GM19099 (cell line): Measurements from ENCODE around the gene CAMK1.

Source experiments
- POLR2A ChIP-seq: IDR thresholded peaks from 3 replicates; pipeline ENCODE4 v1.6.1; 2011; ENCODE audit warnings: low read depth; ENCODE audit not compliant: insufficient read length; ENCODE audit errors: extremely low read depth

CAMK1 gene

DNA sequence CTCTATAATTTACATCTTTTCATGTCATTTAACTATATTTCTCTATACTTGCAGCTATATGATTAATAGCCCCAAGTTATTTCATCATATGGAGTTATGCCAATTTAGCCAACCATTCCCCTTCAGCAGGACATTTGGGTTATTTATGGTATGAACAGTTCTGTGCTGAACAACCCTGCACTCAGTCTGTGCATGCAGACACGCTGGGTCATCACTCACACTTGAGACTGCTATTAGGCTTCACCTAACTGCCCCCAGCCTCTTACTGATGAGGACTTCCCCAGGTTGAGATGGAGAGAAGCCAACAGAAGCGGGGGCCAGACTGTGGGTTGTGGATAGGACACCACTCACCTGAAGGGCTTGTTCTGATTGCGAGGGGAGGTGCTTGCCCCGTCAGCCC is 15.2 kb upstream of the CAMK1 start:
- TF ChIP-seq POLR2A, result no peak

DNA sequence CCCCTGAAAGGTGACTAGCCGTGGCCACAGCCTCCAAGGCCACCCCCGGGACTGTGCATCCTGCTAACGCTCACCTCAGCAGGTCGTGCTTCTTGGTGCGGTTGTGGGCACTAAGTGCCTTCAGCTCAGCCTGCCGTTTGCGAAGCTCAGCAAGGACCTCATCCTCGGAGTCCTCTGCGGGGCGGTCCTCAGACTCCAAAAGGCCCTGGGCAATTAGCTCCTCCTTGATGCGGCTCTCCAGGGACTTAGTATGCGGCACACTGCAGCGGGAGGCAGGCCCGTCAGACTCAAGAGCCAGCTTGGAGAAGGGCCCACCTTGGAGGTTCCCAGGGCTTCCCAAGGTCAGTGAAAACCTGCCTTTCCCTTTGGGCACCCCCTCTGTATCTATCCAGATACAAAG is 14.2 kb upstream of the CAMK1 start:
- TF ChIP-seq POLR2A, result no peak

DNA sequence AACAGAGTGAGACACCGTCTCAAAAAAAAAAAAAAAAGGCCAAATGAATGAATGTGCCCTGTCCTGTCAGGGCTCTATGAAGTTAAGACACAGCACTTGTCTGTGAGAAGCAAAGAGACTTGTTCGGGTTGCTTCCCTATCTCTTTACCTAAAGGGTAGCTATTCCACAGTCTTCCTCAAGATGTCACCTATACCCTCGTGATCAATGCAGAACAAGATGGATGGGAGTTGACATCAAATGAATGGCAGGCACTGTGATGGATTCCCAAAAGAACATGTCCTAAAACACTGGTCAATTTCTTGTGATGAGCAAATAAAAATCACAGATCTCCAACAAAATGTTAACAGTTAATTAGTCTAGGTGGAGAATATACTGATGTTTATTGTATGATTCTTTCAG is 13.0 kb upstream of the CAMK1 start:
- TF ChIP-seq POLR2A, result no peak

DNA sequence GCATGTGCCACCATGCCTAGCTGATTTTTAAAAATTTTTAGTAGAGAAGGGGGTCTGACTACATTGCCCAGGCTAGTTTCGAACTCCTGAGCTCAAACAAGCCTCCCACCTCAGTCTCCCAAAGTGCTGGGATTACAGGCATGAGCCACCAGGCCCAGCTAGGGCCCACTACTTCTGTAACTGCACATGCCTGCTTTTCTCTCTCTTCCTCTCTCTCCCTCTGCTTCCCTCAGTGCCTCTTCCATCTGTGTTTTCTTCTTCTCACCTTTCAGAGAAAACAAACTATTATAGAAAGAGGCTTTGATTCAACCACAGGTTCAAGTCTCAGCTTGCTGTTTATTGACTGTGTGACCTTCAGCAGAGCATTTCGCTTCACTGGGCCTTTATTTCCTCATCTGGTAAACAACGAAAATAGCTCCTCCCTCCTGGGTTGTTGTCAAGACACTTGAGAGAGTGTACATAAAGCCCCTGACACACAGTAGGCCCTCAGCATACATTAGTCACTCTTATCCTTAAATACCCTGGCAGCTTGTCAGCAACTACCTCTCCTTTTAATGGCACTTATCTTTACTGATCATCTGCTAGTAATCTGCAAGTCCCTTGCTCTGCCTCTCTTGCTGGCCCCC is 12.3 kb upstream of the CAMK1 start:
- TF ChIP-seq POLR2A, result no peak

DNA sequence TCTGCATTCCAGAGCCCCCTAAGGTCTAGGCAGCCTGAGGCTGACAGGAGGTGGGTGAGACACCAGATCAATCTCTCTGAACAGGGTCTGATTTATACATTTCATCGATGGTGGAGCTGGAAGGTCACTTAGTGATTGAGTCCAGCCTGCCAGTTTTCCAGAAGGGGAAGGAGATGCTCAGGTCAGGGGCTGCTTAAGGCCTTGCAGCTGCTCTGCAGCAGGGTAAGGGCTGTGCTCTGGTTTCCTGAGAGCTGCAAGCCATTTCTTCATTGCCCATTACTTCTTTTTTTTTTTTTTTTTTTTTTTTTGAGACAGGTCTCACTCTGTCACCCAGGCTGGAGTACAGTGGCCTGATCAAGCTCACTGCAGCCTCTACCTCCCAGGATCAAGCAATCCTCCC is 11.8 kb upstream of the CAMK1 start:
- no peak for TF ChIP-seq POLR2A

DNA sequence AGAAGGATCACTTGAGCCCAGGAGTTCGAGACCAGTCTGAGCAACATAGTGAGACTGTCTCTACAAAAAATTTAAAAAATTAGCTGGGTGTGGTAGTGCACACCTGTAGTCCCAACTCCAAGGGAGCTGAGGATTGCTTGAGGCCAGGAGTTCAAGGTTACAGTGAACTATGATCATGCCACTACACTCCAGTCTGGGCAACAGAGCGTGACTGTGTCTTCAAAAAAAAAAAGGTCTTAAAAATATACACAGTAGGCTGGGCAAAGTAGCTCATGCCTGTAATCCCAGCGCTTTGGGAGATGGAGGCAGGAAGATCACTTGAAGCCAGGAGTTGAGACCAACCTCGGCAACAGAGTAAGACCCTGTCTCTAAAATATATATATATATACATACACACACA is 11.2 kb upstream of the CAMK1 start:
- no peak for TF ChIP-seq POLR2A

DNA sequence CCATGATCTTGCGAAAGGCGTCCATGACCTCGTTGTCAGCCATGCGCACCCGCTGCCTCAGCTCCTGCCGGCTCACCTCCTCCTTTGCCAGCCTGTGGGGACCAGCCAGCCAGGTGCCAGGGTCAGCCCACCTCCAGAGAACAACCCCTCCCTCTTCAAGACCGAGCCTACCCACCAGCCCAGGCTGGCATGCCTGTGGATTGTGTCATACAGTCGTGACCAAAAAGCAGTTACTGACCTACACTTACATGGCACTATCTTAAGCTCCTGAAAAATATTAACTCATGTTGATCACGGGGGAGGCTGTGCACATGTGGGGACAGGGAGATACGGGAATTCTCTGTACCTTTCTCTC is 10.7 kb upstream of the CAMK1 start:
- no peak for TF ChIP-seq POLR2A

DNA sequence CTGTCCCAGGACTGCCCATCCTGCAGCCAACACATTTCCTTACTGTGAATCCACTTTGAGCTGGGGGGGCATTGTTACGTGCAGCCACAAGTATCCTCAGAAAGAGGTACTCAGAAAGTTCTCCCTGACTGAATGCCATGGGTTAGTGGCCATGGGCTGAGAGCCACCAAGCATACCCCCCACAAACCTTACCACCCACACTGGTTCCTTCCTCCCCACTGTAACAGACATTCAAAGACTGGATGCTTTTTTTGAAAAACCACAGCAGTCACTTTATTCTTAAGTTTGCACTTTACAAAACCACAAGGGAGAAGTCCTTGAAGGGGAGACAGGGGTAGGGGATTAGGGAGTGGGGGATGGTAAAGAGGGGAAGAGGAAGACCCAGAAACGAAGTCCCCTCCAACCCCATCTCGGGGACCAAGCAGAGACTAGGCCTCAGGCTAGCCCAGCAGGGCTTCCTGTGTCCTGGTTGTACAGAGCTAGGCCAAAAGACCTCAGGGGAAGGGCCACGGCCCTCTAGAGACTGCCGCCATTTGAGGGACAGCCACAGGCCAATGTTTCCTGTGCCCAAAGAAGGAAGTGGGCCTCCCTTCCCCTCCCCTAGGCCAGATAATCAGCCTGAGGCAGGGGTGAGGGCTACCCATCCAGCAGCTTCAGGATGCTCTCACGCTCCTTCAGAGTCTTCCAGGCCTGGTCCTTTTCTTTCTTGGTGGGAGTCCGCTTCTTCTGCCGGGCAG is 10.1 kb upstream of the CAMK1 start:
- no peak for TF ChIP-seq POLR2A

DNA sequence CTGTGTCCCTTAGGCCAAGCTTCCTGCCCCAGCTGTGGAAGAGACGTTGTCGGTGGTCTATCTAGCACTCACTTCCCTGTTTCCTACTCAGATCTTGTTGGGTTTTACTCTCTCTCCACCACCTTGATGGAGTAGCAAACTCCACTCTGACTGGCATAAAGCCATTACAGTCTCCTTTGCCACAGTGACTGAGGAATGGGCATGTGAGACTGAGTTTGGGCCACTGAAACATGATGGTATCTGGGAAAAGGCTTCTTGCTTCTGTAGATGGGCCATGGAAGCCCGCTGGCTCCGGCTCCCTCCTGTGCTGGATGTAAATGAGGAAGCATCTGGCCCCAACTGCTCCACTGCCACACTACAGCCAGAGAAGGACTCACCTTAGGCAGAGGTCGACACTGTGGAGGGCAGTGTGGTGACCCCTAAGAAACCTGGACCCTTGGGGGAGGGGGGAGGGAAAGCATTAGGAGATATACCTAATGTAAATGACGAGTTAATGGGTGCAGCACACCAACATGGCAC is 9.4 kb upstream of the CAMK1 start:
- TF ChIP-seq POLR2A, result no peak

DNA sequence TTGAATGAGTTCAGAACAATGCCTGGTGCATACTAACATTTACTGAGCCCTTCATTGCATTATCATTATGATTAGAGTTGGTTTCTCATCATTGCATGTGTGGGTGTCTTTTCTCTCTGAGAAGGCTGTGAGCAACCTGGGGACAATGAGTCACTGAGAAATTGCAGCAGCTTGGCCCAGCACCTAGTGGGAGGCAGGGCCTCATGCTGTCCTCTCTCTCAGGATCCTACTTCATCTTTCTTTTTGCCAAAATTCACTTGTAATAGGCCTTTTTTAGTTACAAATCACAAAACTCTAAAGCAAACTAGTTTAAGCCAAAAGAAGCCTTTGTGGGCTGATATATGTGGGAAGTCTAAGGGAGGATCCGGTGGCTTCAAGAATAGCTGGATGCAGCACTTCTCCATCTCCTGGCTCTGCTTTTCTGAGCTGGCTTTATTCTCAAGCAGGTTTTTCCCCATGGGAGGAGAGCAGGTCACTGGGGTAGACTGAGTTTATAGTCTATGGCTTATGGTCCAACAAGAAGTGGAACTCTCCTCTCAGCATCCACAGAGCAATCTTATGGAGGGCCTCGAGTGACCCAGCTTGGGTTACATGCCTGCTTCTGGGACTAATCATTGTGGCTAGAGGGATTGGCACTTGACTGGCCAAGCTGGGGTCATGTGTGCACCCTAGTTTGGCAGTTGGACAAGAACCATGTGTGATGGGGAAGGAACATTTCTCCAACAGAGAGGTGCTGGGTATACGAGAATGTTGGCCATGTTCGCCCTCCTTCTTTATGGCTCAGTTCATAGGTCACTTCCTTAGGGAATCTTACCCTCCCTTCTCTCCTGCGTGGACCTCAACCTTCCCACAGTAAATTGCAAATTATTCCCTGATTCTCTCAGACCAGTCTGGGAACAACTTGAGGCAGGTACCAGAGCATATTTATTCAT is 8.7 kb upstream of the CAMK1 start:
- TF ChIP-seq POLR2A, result no peak

DNA sequence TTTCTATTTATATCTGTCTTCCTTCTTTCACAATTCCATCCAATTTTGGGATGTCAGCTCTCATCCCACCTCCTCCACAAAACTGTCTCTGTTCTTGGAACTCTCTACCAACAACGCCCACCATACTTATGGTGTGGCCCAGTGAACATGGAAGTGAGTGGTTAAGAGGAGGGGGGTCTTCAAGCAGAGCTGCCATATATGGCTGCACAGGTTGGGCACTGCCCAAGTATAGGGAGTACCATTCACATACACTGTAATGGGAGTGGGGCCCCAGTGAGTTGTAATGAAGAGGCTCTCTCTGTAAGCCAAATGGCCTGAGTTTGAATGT is 7.9 kb upstream of the CAMK1 start:
- TF ChIP-seq POLR2A, result no peak

DNA sequence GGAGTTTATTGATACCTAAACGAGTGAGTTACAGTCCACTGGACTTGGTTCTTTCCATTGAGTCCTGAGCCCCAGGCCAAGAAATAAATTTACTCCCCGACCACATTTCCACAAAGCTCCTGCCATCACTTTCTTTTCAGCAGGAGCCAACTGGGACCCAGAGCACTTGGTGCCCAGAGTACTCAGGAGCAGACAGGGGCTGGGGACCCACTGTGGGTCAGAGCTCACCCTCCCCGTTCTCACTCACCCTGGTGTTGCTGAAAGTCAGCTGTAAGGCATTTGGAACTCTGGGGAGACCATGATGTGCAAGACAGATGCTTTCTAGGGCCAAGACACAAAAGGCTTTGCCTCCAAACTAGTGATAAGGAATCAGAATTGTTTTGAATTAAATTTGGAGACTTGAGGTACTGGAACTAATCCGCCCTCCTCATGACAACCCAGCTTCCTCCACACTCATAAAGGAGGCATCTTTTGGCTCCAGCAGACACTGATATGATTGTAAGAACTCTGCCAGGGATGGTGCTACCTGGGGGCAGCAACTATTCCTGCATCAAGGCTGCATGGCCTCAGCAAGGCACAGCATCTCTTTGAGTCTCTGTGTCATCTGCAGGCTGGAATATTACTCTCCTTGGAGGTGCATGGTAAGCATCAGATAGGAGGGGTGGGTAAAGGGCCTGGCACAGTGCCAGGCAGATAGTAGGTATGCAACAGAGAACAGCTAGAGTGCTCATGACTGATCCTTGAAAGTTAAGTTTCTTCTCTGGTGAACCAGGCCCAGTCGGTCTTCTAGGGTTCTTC is 7.3 kb upstream of the CAMK1 start:
- TF ChIP-seq POLR2A, result no peak

DNA sequence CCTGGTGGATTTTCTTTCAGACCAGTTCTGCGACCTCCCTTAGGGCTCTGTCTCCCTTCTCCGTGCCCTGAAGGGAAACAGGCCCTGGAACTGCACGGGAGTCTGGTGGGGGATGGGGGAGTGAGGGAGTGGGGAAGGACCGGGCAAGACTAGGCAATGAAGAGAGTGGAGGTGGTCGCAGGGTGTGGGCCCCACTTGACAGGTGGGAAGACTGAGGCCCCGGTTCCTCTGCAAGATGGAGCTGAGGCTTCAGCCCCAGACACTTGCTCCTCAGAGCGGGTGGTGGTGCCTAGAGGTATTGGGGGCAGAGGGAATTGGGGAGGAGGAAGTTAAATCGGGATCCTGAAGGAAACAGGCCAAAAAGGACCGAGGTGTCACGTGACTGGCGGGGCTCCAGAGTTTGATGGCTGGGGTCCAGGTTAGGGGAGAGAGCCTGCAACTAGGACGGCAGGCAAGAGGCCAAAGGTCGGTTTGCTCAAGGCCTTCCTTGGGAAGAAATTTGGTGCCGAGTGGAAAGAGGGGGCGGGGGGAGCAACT is 597 bp upstream of the CAMK1 start:
- no peak for TF ChIP-seq POLR2A

DNA sequence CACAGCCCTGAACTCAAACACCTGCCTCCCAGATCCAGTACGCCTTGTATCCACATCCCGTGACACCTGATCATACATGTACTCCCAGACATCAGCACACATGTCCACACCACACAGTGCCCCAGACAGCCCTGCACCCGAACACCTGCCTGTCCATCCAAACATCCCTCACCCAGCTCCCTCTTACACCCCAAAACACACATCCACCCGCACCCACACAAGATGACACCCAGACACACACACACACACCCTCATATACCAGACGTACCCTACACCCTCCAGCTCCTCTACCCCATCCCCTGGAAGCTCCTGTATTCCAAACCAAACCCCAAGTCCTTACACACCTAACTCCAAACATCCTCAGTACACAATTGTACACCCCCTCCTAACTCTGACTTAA is 735 bp downstream of the CAMK1 start:
- TF ChIP-seq POLR2A, result no peak

DNA sequence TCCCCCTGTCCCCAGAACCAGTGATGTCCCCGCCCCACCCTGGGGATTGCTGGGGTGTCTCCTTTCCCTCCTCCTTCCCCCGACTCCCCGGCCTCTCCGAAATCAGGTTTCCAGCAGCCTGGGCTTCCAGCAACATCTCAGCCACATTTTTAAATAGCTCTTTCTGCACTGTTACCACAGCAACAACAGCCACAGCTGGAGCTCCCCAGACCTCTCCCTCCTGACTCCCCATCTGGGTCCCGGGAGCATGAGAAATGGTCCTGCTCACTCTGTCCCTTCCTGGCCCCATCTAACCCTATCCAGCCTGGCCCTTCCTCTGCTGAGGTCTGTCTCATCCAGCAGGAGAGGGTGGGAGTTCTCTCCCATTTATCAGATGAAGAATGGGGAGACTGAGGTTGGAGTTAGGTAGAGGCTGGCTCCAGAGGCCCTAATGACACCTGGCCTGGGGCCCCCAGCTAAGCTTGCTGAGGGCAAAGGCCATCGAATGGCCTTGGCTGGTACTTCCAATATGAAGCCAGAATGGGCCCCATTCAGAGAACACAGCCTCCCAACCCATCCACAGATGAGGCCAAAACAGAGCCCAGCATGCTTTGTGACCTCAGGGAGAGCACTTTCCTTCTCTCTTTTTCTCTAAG is 1.5 kb downstream of the CAMK1 start:
- no peak for TF ChIP-seq POLR2A

DNA sequence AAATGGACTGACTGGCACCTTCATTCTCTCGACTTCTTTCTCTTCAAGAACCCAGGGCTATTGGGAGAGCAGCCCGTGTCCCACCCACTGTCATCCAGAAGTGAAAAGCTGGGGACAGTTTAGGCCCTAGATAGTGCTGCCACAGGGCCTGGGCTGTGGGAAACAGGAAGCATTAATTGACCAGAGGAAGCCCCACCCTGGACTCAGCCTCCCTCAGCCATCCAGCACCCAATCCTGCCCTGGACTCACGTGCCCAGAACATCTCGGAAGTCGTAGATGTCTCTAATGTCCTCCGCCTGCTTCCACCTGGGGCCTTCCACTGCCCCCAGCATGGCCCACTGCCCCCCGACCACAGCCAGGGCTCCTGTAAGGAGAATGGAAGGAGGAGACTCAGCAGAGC is 2.3 kb downstream of the CAMK1 start:
- no peak for TF ChIP-seq POLR2A
